Kidney (tissue), 14 donors: ENCODE results near the gene TTC36. TPM values are rescaled to one million over a fixed set of nuclear protein-coding genes. Genes with fewer than 3 reads are reported as not detected.
"Not testable (repeated sequence)": the region's sequence is repeated elsewhere in the genome, so short reads cannot be mapped to it uniquely, and the experiment has no call there.

ENCODE experiments used
- DNase-seq, 5 donors: peaks; one replicate each; pipeline ENCODE4 v3.0.0-alpha.2; 2013 to 2020
- FAIRE-seq: peaks from 2 replicates; lab custom pipeline; 2012; peaks lifted over from hg19 to GRCh38; lab: Jason Lieb, UNC
- H3K27ac ChIP-seq, 2 donors: one replicate each; pipeline ENCODE4 v1.7.0; 2013; ENCODE audit warnings: low read depth in 2 of 2, low read length in 2 of 2, inconsistent platforms in 1 of 2
- H3K27me3 ChIP-seq: one replicate; pipeline ENCODE4 v1.7.1; 2013; ENCODE audit warnings: low read length, inconsistent platforms; ENCODE audit not compliant: control insufficient read depth, insufficient read depth
- H3K36me3 ChIP-seq, 3 donors: one replicate each; pipeline versions ENCODE4 v1.7.0 to v1.7.1; 2013; ENCODE audit warnings: low read length in 3 of 3, control low read depth in 1 of 3, inconsistent platforms in 1 of 3; ENCODE audit not compliant: insufficient read depth in 3 of 3, control insufficient read depth in 2 of 3
- H3K4me1 ChIP-seq, 3 donors: one replicate each; pipeline versions ENCODE4 v1.7.0 to v1.7.1; 2013; ENCODE audit warnings: low read length in 3 of 3, inconsistent platforms in 1 of 3, low read depth in 1 of 3; ENCODE audit not compliant: control insufficient read depth in 2 of 3, insufficient read depth in 2 of 3
- H3K4me3 ChIP-seq, 3 donors: one replicate each; pipeline versions ENCODE4 v1.7.0 to v1.8.1; 2013; ENCODE audit warnings: low read length in 3 of 3, control low read depth in 1 of 3, inconsistent platforms in 1 of 3
- H3K9ac ChIP-seq, 3 donors: one replicate each; pipeline versions ENCODE4 v1.7.0 to v1.7.1; 2013; ENCODE audit warnings: low read length in 3 of 3, control low read depth in 1 of 3, inconsistent platforms in 1 of 3
- H3K9me3 ChIP-seq, 3 donors: one replicate each; pipeline versions ENCODE4 v1.7.0 to v1.7.1; 2013; ENCODE audit warnings: low read length in 3 of 3, control low read depth in 1 of 3, inconsistent platforms in 1 of 3; ENCODE audit not compliant: control insufficient read depth in 2 of 3, insufficient read depth in 1 of 3
- CTCF ChIP-seq: IDR thresholded peaks from 3 replicates; pipeline ENCODE4 v1.5.1; 2012; ENCODE audit warnings: mild to moderate bottlenecking, moderate library complexity, borderline replicate concordance; ENCODE audit not compliant: insufficient read depth; ENCODE audit errors: extremely low read depth
- intact Hi-C: fragments of 100-400 bp; cut with DNase I; formaldehyde crosslinking; loops from one replicate; pipeline ENCODE4 v1.11.1; 2022
- polyA plus RNA-seq: library from polyadenylated mRNA; stranded (reverse); fragments of 350-450 nt; fragmentation: Illumina TruSeq; extraction: RNeasy Lipid Tissue Mini Kit (QIAGEN cat#74804); gene quantifications from one replicate; pipeline ENCODE4 v1.2.3, GENCODE V29; 2014; ENCODE audit warnings: low read depth, low replicate concordance; ENCODE audit not compliant: insufficient read depth
- total RNA-seq: library from RNA; stranded (reverse); fragmentation: NEBNext Ultra II Directional; extraction: Animal tissue kit (Norgen Biotek cat#: 25700); gene quantifications from one replicate; pipeline ENCODE4 v1.2.1, GENCODE V29; 2021
- donor health status: control.
- donor health status: control.
- donor health status: control.
- donor health status: control.
- donor health status: control.
- donor health status: DM: yes; HTN: yes; CAD: no.
- donor health status: Normal renal cell carcinoma (clear cell type).

The TTC36 gene
- total and polyA plus RNA-seq, 2 donors from 2014 or later, result 1.1 to 12.7 TPM

GRCh38 chr11:118565051-118565450 lies 37.8 kb downstream of the TTC36 start:
- Histone ChIP-seq H3K4me3 (peak overlapping the region; percentile 8 to 35 (median 12)), H3K9ac (peak overlapping the region in 1 of 3 donors; percentile 1), H3K36me3 (no peaks in the 10 kb centered on the region), H3K4me1 (peaks cover 0 to 3% (median 0%) of the 10 kb centered on the region in 3 donors), H3K9me3 (no peaks in the 10 kb centered on the region), H3K27ac (no peak overlapping the region), H3K27me3 (no peaks in the 10 kb centered on the region)
- intact Hi-C loops, result no loop called here
- DNase-seq (peak in 1 of 5 donors; percentile 12), FAIRE-seq (no peak)
- TF ChIP-seq CTCF, result no peak

GRCh38 chr11:118569670-118570069 lies 42.4 kb downstream of the TTC36 start:
- peaks cover 0 to 9% (median 5%) of the 10 kb centered on the region in 3 donors for H3K4me1 ChIP-seq
- TF ChIP-seq CTCF, result no peak
- intact Hi-C loops, result no loop called here
- DNase-seq, result no peak
- no peak overlapping the region for H3K27ac ChIP-seq
- FAIRE-seq, result no peak
- no peak overlapping the region for H3K9ac ChIP-seq
- H3K27me3 ChIP-seq, result no peaks in the 10 kb centered on the region
- H3K9me3 ChIP-seq, result no peaks in the 10 kb centered on the region
- no peak overlapping the region for H3K4me3 ChIP-seq
- H3K36me3 ChIP-seq, result no peaks in the 10 kb centered on the region

- Histone ChIP-seq H3K9ac (no peak overlapping the region), H3K9me3 (no peaks in the 10 kb centered on the region), H3K27me3 (no peaks in the 10 kb centered on the region), H3K36me3 (no peaks in the 10 kb centered on the region), H3K27ac (no peak overlapping the region), H3K4me3 (no peak overlapping the region), H3K4me1 (peaks cover 0 to 12% (median 2%) of the 10 kb centered on the region in 3 donors)
- intact Hi-C loops, result no loop called here
- DNase-seq (no peak), FAIRE-seq (no peak)
- no peak for TF ChIP-seq CTCF
These were observed 43.5 kb downstream of the TTC36 start for GRCh38 chr11:118570787-118571186.

GRCh38 chr11:118571701-118572060 lies 44.4 kb downstream of the TTC36 start:
- H3K36me3 ChIP-seq, H3K9me3 ChIP-seq, intact Hi-C loops, H3K27me3 ChIP-seq, FAIRE-seq: not testable (repeated sequence)
- Histone ChIP-seq H3K9ac (peak overlapping the region; percentile 20 to 61 (median 46)), H3K4me1 (peaks cover 0 to 16% (median 4%) of the 10 kb centered on the region in 3 donors), H3K4me3 (peak overlapping the region; percentile 61 to 81 (median 65)), H3K27ac (peak overlapping the region; percentile 96 to 98)
- peak in 4 of 5 donors; percentile 14 to 44 (median 24) for DNase-seq
